Measurements from ENCODE around the gene ADIPOR2.
"Not testable (repeated sequence)": the region's sequence is repeated elsewhere in the genome, so short reads cannot be mapped to it uniquely, and the experiment has no call there.

Gene ADIPOR2

DNA sequence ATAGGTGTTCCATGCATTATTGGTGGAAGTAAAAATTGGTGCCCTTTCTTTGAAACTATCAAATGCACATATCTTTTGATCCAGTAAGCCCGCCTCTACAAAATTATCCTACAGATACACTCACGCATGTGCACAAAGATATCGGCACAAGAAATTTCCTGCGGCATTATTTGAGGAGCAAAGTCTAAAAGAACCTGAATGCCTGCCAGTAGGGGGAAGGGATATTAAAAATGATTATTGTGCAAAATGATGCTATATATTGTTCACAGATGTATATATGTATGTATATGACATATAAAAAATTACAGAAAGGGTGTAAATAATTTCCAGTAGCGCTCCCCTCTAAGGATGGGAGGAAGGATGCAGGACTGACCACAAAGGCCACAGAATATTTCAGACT, 24.7 kb upstream of the ADIPOR2 start:
- no peak for DNase-seq

DNA sequence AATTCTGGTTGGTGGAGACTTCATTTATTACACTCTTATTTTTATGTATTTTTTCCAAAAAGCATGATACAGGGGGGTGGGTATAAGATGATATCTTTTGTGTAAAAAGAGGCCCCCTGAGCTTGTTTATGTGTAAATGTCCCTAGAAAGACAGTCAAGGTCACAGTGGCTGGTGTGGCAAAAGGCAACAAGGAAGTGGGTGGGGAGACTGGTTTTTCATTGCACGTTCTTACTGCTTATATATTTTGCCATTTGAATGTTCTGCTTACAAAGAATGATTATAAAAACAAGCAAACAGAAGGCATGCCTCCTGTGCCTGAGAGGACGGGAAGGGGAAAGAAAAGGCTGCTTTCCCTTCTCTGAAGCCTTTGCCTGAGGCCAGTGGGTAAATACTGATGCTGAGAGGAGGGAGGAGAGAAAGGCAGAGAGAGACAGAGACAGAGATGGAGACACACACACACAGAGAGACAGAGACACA, 24.1 kb upstream of the ADIPOR2 start:
- DNase-seq, result no peak

DNA sequence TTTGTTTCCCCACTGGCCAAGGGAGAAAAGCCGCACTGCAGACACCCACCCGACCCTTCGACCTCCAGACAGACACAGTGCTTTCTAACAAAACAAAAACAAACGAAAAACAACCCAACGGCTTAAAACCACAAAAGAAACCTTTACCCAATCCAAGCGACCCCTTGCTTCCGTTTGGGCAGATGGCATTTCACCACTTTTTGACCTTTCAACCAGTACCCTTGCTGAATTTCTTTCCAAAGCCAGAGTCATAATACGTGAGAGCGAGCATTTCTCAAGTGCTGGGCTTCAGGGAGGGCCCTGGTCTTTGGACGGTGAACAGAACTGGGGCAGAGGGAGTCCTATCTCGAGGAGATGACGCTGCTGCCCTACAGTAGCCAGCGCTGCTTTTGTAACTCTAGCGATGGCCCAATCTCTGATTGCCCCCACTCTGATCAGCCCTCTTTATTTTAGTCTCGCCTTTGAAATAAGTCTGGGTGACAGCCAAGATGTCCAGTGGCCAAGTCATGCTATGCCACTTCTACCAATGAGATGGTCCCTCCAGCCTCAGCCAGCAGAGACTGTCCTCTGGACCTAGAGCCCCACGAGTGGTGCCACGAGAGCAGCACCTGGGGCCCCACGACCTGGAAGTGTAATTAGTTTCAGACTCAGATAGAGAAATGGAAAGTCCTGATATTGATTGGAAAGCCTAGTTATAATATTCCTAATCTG, 21.9 kb upstream of the ADIPOR2 start:
- DNase-seq, result no peak

DNA sequence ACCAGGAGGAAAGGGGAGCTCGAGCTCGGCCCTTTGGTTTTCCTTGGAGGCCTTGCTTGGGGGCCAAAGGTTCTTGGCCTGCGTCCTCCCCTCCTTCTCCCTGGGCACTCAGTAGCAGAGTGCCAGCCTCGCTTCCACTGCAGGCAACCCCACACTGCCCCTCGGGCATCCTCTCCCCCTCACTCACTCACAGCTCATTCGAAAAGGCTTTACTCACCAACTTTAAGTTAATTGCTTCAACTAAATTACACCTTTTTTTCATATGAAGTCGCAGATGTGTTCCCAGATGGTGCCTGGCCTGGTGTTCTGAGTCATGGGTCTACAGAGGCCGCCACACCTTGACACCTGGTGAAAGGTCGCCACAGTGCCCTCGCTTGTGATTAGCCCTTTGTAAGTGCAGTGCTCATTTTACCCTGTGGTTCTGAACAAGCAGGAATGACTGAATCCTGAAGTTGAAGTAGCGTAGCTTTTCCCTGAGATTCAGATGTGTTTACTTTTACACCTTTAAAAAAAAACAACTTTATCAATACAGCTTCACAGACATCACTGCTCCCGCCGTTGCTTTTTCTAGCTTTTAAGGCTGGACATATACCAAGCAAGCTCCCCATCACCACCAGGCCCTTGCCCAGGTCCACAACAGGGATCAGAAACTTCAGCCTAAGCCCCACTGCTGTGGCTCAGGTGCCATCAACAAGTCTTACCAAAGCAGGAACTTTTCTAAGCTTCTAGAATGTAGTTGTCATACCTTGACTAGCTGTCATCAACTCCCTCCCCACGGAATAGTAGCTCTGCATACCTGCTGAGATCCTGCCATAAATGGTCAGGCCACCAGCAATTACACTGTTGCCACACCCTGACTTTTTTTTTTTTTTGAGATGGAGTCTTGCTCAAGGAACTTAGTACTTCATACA, 20.3 kb upstream of the ADIPOR2 start:
- no peak for DNase-seq

DNA sequence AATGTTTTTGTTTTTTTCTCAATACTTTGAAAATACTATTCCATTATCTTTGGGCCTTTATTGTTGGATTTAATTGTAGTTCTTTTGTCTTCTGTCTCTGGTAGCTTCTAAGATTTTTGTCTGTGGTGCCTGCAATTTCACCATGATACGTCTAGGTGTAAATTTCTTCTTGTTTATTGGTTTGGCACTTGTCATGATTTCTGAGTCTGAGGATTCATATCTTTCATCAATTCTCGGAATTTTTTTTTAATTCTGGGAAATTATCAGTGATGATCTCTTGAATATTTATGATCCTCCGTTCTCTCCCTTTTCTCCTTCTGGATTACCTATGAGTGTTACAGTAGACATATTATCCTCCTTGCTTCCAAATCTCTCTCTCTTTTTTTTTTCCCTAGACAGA, 14.8 kb upstream of the ADIPOR2 start:
- no peak for DNase-seq

DNA sequence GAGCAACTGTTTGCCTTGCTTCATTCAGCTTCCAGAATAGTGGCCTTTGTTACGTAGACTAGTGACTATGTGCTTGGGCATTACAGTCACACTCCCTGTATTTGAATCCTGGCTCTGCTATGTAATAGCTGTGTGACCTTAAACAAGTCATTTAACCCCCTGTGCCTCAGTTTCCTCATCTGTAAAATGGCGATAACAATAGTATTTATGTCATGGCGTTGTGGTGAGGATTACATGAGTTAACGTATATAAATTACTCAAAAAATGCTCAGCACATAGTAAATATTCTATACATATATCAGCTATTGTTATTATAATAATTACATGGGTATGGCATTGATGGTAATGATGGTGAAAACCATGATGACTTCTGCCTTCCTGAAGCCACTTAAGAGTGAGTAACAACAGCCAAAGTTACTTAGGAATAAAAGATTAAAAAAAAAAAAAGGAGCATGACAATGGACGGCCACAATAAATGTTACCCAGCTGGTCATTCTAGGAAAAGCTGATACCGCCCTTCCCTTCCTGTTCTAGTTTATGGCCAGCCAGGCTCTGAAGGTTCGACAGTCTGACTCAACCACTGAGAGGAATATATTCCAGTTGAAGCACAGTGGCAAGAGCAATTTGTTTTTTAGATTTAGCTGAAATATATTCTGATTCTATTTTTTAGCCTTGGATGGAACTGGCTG, 9.9 kb upstream of the ADIPOR2 start:
- no peak for DNase-seq

DNA sequence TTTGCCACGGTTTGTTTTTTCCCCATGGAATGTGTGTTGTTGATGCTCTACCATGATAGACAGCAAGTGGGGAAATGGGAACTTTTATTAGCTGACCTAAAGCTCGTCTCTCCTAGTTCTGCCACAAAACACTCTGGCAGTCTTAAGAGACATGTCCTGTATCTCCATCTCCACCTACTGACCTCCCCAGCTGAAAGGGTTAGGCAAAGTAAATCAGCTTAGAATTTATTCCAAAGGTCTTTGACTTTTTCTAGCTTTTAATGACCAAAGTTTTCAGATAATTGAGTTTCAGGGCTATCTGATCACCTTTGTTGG, 9.4 kb upstream of the ADIPOR2 start:
- no peak for DNase-seq

DNA sequence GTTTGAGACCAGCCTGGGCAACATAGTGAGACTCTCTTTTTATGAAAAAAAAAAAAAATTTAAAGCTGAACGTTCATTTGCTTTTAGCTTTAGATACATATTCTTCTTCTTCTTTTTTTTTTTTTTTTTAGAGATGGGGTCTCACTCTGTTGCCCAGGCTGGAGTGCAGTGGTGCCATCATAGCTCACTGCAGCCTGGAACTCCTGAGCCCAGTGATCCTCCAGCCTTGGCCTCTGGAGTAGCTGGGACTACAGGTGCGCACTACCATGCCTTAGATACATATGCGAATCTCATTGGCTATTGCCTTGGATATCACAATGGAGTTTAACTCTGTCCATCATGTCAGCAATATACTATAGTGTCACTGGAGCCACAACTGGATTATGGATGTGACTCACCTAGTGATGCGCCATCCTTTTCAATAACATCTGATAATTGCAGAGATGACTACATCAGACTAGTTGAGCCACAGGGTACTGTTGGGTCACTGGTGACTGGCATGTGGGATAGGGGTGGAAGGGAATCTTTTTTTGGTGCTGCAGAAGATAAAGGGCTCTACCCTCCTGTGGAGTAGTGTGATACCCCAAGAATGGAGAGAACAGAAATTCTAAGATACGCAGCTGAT, 2.7 kb upstream of the ADIPOR2 start:
- no peak for DNase-seq

DNA sequence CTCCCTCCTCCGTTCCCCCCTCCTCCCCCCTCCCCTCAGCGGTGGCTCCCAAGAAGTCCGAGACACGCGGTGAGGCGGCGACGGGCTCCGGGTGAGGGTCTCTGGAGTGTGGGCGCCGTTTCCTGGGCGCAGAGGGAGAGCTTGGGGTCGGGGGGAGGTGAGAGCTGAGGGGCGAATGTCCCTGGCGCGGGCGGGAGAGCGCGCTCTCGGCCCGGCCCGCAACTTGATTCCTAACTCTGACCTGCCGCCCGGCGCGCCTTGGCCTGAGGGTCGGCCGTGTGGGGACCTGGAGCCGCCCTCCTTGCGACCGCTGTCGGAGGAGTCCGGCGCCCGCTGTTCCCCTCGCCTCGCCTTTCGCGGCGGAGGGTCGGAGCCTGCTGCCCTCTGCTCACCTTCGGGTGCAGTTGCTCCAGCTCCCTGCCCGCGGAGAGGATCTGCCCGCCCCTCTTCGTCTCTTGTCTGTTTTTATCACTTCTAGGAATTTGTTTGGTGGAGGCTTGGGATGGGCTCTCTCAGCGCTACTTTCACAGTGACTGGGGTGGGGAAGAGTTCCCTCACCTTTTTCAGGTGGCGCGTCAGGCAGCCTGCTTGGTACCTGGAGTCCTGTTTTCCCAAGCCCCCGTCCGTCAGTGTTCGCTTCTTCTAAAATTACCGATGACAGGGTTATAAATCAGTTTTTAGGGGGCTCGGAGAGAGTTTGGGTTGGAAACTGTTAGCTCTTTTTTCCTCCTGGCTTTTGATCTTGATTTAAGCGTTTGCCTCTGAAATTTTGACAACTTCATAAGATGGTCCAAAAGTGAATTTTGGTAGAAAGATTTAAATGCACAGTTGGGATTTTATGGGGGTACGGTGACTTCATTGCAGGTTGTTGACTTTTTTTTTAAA, 495 bp downstream of the ADIPOR2 start:
- no peak for DNase-seq

DNA sequence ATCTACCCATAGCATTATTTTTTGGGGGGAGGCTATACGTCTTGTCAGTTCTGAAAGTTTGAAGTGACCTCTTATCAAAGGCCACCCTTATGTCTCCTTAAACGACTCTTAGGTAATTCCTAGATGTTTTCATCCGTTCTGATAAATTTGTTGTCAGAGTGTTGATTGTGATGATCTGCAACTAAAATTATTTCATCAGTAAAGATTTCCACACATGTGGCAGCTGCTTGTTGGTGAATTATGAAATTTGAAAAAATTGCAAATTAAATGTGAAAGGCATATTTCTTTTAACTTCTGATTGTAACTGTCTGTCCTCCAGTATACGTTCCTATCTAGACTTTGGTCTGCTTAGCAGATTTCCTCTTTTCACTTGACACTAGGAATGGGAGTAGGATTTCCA, 1.4 kb downstream of the ADIPOR2 start:
- DNase-seq, result no peak

DNA sequence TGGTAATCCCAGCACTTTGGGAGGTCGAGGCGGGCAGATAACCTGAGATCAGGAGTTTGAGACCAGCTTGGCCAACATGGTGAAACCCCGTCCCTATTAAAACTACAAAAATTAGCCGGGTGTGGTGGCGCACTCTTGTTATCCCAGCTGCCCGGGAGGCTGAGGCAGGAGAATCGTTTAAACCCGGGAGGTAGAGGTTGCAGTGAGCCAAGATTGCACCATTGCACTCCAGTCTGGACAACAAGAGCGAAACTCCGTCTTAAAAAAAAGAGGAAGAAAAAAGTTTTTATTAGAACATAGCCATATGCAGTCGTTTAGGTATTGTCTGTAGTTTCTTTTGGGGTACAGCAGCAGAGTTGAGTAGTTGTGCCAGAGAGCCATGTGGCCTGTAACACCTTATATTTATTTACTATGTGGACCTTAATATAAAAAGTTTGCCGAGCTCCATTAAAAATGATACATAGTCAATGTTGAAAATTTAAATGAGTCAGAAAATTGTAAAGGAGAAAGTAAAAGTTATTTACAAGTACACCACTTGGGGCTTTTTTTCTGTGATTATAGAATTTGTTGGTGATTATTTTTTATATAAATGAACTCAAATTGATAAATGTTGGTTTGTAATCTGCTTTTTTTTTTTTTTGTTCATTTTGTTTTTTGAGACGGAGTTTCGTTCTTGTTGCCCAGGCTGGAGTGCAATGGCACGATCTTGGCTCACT, 2.2 kb downstream of the ADIPOR2 start:
- DNase-seq, result no peak

DNA sequence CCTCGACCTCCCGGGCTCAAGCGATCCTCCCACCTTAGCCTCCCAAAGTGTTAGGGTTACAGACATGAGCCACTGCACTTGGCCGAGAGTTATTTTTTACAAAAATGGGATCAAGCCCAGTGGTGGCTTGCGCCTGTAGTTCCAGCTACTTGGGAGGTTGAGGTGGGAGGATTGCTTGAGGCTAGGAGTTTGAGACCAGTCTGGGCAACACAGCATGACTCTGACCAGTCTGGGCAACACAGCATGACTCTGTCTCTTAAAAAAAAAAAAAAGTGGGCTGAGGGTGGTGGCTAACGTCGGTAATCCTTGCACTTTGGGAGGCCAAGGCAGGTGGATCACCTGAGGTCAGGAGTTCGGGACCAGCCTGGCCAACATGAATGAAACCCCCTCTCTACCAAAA, 4.2 kb downstream of the ADIPOR2 start:
- not testable (repeated sequence) for DNase-seq

DNA sequence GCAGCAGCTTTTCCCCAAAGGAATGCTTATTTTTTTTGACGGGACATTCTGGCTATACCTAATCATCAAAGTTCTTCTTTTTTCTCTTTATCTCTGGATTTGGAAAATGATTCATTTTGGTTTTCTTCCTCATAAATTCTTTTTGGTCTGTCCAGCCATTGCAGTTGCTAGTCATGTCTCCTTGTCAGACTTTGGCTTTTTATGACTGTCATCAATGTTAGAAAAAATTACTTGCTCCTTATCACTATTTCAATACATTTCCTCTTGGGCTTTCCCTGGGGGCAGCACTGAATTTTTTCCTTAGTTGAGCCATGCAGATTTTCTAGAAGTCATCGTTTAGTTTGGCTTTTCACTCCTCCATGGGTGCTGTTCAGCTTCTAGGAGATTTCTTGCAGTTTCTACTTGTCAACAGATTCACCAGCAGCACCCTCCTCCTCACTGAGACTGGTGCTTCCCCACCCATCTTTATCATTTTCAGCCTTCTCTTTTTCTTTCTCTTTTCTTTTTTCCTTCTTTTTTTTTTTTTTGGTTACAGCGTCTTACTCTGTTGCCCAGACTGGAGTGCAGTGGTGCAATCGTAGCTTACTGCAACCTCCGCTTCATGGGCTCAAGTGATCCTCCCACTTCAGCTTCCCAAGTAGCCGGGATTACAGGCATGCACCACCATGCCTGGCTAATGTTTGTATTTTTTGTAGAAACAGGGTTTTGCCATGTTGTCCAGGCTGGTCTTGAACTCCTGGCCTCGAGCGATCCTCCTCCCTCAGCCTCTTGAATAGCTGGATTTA, 5.2 kb downstream of the ADIPOR2 start:
- no peak for DNase-seq

DNA sequence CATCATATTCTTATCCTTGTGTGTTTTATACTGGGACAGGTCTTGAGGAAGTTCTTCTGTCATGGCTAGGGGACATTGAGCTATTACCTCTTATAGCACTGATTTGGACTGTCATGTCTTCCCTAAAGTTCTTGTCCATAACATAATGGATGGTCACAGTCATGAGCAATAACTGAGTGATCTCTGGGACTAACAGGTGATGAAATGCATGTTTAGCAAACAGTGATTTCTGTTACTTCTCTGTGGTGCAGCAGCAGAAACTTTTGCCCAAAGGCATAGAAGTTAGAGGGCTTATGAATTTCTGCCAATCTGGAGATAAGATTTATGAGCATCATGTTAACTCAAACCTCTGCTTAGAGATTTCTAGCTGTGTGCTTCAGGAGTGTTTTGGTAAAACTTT, 5.9 kb downstream of the ADIPOR2 start:
- no peak for DNase-seq

DNA sequence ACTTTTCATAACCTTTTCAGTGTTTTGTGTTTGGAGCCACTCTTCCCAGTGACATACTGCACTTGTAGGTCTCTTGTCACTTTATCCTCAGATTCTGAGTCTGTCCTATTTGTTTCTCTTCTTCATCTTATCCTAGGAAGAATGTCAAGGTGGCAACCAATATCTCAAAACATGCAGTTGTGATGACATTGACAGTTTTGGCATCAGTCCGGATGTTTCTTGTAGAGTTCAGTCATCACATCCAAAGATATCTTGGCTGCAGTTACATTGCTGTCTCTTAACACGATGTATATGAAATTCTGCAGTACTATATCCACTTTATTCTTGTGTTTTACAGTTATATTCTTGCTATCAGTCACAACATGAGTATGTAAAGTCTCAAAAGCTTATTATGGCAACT, 6.4 kb downstream of the ADIPOR2 start:
- no peak for DNase-seq

DNA sequence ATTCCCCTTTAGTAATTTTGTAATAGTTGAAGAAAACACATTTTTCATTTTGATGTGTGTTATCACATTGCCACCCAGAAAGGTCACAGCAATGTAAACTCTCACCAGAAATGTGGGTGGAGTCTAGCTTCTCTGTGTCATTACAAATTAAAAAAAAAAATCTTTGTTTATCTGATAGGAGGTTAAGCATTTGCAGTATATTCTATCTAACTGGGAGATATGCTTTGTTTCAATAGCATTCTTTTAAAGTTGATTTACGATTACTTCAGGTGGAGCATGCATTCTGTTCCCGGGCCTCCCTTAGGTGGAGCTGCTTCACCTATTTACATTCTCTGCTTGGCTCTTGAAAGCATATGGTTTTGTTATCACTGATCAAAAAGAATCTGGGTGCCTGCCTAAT, 7.8 kb downstream of the ADIPOR2 start:
- DNase-seq, result no peak

DNA sequence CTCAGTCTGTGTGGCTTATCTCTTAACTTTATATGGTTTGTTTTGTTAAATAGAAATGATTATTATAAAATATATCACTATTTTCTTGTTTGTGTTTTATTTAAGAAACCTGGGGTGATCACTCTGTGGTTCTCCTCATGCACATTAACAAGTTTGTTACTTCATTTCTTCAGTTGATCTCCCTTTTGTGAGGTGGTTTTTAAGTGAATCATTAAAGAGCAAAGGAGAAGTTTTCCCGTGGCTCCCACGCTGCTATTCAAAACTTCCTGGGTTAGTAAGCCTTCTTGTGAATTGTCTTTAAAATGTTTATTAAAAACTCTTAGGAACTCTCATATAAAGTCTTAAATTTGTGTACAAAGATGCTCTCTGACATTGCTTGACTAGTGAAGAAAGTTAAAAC, 11.8 kb downstream of the ADIPOR2 start:
- peak; percentile 23 for DNase-seq

DNA sequence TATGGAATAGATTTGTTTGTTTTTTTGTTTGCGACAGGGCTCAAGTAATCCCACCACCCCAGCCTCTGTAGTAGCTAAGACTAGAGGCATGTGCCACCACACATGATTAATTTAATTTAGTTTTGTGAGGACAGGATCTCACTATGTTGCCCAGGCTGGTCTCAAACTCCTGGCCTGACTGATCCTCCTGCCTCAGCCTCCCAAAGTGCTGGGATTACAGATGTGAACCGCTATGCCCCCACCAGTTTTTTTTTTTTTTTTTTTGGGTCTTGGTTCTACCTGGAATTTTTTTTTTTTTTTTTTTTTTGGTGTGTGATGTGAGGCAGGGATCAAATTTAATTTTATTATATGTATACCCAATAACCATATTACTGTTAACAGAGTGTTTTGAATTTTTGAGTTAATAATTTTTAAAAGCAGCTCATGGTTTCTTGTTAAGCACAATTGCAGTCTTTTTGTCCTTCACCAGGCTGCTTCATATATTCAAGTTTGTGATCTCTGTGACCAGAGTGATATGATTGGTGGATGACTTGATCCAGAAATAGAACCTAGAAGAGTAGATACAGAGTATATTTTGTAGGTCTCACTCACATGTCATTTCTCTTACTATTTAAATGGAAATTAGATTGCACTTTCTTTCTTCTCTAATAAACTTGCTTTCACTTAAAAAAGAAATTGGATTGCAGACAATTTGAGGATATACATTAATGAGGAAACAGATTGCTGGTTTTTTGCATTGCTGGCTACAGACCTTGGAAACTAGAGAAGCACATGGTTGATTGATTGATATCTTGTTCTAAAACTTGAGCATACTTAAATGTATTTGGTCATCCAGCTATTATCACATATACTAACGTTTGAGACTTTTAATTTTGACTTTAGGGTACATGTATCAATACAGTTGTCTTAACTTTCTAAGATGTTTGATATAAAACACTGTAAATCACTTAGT, 13.2 kb downstream of the ADIPOR2 start:
- no peak for DNase-seq

DNA sequence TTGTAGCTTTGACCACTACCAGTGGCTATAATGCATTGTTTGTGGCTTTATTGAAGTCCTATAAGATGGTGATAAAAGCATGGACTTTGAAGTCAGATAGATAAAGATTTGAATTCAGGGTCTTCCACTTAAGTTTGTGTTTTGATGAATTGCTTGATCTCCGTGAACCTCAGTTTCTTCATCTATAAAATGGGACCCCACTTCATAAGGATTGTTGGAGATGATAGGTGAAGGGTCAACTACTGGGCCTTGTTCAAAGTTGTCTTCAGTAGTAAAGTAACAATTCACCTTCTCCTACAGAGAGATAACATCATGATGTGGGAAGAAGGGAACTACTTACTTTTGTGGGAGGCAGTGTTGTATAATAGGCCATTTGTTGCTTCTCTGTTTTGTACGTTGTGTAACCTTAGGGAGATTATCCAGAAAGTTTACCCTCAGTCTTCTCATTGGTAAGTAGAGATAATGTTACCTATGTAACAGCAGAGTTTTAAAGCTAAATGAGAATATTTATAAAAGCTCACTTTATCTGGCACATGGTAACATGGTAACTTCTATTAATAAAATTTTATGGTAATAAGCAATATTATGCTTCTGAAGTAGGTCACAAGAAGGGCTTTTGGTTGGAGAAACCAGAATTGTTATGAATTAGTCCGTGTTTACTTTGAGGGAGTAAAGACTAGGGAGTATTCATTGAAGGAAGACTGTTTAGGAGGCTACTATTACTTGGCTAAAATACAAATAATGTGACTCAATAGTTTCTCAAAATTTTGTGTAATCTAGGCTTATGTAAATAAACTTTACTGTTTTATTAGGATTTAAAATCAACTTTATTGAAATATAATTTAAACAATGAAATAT, 15.1 kb downstream of the ADIPOR2 start:
- no peak for DNase-seq

Measured in kidney glomerular epithelial cell (primary cell).